GM19351 (cell line): ENCODE results near the gene AP2M1.
A peak's percentile ranks its signal among the peaks of the same experiment; 100 is the strongest.
"Not testable (repeated sequence)": the region's sequence is repeated elsewhere in the genome, so short reads cannot be mapped to it uniquely, and the experiment has no call there.

Source experiments
- ATAC-seq: cut with Tn5 transposase; IDR thresholded peaks from one replicate; pipeline ENCODE4 v1.9.1; 2021; ENCODE audit warnings: mild to moderate bottlenecking, moderate library complexity; ENCODE audit not compliant: unreplicated experiment

Gene AP2M1

DNA sequence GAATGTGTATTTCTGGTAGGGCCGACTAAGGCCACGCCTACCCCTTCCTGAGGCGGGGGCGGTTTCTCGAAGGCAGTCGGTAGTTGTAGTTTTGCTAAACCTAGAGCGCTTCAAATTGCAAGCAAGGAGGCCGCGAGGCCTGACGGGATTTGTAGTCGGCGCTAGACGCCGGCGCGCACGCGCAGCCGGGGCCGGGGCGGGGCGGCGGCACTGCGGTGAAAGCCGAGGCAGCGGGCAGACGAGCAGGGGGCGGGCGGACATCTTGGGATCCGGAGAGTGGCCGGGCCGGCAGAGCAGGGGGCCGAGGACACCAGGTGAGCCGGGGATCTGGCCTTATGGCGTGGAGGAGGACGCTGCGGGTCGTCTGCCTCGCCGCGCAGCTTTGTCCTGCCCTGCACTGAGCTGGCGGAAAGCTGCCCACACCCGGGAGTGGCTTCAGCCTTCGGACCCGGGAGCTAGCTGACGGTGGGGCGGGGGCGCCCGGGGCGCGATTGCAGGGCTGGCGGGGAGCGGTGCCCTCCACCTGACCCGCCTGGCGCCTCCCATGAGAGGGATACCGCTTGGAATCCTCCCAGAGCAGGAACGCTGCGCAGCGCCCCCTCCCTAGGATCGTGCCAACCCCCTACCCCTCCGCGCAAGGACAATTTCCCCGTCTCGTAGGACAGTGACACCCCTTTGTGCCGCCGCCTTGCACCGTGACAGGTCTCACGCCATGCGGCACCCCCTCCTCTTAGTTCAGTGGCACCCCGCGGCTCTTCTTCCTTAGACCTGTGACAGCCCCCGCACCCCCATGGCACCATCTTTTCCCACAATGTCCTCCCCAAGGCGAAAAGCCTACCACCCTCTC lies at the start of gene AP2M1:
AP2M1 (plus strand) TSS at position 210 of the 847 bp plus-strand sequence. CDS start 2,139 bp downstream, outside the sequence.
- peak; percentile 92 for ATAC-seq

DNA sequence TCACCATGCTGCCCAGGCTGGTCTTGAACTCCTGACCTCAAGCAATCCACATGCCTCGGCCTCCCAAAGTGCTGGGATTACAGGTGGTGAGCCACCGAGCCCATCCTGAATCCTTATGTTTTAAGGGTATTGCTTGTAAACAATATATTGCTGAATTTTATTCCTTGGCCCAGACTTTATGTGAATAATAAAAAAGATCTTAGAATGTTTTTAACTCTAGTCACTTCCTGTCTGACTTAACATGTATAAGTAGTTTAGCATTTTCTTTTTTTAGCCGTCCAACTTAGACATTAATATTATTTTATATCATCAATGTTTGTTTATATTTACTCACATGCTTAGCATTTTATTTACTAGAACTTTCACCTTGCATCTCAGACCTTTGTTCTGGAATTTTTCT lies 48.6 kb upstream of the AP2M1 start:
- ATAC-seq: no peak

DNA sequence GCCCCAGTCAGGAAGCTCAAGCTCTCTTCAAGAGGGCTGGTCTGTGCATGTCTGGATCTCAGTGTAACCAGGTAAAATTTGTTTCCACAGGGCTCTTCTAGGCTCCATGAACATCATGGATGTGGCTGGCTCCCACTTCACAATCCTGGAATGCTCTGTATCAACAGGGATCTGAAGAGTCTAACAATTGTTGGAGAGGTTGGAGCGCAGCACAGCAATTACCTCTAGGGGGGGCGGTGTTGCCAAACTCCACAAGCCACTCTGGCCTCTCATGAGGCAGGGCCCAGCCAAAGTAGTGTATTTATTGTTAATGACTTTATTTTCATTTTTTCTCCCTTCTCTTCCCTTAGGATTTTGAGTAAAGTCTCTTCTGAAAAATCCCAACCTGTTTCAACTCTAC lies 45.6 kb upstream of the AP2M1 start:
- no peak for ATAC-seq

DNA sequence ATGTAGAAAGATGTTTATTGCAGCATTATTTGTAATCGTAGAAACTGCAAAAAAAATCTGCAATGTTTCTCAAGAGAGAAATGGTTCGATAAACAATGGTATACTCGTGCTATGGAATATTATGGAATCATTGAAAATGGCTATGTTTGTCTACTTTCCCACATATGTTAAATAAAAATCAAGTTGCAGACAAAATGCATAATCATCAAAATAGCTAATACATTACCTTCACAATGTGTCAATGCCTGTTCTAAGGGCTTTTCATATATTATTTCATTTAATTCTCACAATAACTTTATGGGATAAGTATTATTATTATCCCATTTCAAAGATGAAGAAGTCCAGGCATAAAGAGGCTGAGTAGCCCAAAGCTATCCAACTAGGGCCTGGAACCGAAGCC lies 41.7 kb upstream of the AP2M1 start:
- no peak for ATAC-seq

DNA sequence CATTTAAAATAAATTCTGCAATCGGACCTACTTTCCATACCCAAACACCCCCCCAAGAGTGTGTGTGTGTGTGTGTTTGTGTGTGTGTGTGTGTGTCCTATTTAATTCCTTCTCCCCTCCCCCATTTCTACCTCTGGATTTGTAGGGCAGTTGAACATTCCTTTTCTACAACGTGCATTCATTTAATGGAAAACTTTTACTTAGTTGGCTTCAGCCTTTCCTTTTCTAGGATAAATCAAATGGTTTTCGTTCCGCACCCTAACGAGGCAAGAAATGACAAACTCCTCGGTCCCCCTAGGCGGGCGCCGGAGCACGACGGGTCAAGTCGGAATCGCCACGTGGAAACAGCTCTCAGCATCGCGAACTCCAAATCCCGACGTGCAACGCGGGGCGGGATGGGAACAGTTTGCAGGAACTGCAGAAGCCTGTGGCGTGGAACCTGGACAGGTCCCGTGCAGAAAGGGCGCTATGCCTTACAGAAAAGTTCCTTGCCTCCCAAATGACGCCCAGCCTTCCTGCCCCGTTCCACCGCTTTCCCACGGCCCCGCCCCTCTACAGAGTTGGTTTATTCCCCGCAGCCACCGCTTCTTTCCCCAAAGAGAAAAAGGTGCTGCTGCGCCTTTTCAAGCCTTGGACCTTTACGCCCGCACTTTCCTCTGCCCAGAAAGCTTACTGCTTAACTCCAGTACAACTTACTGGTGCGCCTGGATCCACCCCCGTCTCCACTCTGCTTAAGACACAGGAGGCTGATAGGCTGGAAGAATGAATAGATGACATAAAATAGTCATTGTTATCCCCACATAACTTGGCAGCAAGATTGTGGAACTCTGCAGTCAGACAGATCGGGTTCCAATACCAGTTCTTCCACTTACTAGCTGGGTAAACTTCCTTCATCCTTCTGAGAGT lies 40.6 kb upstream of the AP2M1 start:
- ATAC-seq: no peak

DNA sequence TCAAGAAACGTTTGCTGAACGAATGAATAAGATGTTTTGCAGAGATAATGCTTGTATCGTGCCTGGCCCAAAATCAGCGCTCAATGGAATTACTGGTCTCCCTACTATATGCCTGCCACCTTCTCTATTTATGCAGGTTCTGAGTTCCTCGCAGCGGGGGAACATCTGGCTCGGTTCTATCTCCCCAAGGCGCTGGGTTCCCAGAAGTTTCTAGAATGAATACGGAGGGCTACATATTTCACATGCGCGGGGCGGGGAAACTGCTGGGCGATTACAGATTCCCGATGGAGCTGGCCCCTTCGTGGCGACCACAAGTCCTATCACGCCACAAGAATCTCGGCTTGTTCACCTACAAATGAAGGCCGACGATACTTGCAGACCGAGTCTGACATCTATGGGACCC lies 39.9 kb upstream of the AP2M1 start:
- peak; percentile 12 for ATAC-seq

DNA sequence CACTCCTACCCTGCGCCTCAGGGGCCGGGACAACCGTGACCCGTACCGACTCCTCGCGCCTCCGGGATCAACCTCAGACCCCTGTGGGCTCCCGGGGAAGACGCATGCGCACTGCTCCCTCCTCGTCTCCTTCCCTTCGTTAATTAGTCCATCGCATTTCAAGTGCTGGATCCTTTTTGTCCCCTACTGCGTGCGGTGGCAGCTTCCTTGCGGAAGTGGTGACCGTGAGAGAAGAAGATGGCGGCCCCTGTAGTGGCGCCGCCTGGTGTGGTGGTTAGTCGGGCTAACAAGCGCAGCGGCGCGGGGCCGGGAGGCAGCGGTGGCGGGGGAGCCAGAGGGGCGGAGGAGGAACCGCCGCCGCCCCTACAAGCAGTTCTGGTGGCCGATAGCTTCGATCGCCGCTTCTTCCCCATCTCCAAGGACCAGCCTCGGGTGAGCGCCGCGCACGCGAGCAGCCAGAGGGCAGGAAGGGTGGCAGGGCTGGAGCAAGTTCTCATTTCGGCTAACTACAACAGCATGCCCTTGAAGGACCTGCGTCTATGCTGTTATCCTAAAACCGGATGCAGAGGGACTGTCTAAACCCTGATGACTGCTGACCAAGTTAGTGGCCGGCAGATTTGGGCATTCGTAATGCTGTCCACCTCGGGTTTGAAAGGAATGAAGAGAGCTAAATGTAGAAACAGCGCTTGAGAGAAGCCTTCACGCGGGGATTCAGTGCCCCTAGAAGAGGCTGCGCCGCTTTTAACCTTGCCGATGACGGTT lies 39.3 kb upstream of the AP2M1 start, which contains the start of gene EIF2B5:
EIF2B5 (plus strand) TSS at position 210 of the 762 bp plus-strand sequence; CDS start at position 238, 28 bp downstream.
- ATAC-seq: peak; percentile 83

DNA sequence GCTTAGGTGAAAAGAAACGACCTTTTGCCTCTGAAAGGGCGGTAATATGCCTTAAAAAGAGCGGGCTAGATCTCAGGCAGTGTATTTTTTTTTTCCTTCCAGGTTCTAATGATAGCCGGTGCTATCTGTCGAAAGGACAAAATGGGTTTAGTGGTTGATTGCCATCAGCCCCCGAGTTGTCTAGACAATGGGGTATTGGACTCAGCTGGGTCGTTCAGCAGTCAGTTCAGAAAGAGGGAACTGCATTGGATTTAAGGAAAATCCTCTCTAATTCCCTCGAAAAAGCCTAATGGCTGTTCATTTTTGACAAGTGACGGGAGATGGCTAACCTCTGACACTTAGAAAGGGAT lies 38.8 kb upstream of the AP2M1 start:
- no peak for ATAC-seq

DNA sequence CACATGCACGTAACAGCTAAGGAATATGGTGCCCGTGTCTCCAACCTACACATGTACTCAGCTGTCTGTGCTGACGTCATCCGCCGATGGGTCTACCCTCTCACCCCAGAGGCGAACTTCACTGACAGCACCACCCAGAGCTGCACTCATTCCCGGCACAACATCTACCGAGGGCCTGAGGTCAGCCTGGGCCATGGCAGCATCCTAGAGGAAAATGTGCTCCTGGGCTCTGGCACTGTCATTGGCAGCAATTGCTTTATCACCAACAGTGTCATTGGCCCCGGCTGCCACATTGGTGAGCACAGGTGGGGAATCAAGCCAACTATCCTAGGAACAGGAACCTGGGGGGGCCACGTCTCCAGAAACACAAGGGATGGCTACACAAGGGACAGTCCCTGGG lies 34.2 kb upstream of the AP2M1 start:
- ATAC-seq: no peak

DNA sequence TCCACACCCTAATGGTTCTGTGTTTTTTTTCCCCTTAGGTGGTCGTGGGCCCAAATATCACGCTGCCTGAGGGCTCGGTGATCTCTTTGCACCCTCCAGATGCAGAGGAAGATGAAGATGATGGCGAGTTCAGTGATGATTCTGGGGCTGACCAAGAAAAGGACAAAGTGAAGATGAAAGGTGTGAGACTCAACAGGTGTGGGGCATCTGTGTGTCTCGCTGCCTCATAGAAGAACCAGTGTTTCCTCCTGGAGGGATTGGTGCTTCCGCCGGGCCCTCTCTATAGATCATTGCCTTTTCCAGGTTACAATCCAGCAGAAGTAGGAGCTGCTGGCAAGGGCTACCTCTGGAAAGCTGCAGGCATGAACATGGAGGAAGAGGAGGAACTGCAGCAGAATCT lies 32.5 kb upstream of the AP2M1 start:
- ATAC-seq: no peak

DNA sequence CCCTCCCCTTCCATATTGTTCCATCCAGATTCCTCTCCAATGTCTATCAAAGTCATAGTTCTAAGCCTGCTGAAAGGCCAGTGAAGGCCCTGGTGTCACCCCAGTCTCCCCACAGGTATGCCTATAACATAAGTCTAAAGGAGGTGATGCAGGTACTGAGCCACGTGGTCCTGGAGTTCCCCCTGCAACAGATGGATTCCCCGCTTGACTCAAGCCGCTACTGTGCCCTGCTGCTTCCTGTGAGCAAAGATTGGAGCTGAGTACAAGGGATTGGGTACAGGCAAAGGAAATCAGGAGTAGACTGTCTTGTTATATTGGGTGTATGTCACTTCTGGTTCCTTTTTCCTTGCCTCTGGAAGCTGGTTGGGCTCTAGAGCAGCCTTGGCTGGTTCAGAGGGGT lies 31.3 kb upstream of the AP2M1 start:
- ATAC-seq: no peak

DNA sequence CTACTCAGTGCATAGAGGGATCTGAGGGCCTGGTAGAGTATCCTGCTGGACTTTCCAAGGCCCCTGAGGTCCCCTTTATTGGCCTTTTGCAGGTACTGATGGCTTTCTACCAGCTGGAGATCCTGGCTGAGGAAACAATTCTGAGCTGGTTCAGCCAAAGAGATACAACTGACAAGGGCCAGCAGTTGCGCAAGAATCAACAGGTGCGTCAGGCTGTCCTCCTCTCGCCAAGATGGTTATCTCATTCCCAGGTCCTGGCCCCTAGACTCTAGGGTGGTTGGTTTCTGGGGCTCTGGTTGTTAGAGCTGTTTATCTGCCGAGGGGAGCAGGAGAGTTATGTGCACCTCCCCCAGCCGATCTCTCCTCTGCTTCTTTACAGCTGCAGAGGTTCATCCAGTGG lies 30.1 kb upstream of the AP2M1 start:
- ATAC-seq: no peak

DNA sequence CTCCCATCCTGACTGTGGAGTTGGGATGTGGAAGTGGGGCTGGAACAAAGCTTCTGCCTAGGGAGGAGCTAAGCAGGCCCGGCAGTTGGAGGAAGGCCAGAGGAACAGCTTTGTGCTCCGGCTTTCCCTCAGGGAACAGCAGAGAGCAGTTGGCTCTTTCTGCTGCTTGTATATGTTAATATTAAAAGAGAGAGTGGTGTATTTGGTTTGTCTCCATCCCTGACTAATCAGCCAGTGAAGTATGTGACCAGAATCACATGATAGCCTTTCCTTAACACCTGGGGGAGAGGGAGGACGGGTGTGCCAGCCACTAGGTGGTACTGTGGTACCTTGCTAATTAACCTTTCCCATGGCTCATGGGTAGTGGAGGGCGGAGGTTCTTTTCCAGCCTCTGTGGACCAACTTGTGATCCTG lies 29.5 kb upstream of the AP2M1 start:
- no peak for ATAC-seq

DNA sequence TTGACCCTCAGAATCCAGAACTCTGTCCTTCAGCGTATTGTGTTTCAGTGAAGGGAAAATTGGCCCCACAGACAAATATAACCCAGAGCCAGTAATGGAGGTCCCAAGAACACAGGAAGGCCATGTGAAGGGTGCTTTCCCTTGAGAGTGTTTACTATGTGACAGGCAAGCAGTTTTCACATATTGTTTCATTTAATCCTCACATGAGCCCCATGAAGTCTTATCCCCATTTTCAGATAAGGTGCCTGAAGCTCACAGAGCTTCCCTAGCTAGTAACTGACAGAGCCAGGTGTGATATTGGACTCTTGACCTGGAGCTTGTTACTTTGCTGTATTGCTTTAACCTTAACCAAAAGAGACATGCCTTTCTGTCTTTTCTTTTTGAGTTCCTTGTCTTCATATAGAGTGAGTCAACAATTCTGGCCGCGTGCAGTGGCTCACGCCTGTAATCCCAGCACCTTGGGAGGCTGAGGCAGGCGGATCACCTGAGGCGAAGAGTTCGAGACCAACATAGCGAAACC lies 28.8 kb upstream of the AP2M1 start:
- no peak for ATAC-seq

DNA sequence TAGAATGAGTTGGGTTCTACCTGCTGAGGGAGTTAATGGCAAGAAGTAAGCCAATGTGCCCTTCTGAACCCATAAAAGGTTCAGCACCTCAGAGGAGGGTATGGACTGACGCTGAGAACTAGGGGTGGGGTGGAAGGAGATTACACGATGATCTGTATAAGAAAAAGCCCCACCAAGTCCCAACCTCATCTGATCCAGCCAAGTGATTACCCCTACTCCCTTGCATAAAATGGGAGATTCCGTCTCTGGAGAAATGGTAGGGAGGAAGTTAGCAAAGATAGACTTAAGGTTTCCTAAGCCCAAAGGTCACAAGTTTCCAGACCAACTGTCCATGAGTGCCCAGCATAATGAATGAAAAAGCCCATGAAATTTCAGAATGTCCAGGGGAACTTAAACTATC lies 26.6 kb upstream of the AP2M1 start:
- no peak for ATAC-seq

DNA sequence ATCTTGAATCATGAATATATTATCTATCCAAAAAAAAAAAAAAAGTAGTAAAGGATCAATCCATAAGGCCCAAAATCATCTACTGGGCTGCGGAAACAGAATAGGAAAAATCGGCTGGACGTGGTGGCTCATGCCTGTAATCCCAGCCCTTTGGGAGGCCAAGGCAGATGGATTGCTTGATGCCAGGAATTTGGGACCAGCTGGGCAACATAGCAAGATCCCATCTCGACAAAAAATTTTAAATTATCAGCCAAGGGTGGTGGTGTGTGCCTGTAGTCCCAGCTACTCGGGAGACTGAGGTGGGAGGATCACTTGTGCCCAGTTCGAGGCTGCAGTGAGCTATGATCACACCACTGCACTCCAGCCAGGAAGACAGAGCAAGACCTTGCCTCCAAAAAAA lies 25.5 kb upstream of the AP2M1 start:
- ATAC-seq: no peak

DNA sequence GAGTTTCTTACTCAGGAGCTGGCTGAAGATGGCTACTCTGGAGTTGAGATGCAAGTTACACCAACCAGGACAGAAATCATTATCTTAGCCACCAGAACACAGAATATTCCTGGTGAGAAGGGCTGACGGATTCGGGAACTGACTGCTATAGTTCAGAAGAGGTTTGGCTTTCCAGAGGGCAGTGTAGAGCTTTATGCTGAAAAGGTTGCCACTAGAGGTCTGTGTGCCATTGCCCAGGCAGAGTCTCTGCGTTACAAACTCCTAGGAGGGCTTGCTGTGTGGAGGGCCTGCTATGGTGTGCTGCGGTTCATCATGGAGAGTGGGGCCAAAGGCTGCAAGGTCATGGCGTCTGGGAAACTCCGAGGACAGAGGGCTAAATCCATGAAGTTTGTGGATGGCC lies 24.9 kb upstream of the AP2M1 start:
- ATAC-seq: not testable (repeated sequence)

DNA sequence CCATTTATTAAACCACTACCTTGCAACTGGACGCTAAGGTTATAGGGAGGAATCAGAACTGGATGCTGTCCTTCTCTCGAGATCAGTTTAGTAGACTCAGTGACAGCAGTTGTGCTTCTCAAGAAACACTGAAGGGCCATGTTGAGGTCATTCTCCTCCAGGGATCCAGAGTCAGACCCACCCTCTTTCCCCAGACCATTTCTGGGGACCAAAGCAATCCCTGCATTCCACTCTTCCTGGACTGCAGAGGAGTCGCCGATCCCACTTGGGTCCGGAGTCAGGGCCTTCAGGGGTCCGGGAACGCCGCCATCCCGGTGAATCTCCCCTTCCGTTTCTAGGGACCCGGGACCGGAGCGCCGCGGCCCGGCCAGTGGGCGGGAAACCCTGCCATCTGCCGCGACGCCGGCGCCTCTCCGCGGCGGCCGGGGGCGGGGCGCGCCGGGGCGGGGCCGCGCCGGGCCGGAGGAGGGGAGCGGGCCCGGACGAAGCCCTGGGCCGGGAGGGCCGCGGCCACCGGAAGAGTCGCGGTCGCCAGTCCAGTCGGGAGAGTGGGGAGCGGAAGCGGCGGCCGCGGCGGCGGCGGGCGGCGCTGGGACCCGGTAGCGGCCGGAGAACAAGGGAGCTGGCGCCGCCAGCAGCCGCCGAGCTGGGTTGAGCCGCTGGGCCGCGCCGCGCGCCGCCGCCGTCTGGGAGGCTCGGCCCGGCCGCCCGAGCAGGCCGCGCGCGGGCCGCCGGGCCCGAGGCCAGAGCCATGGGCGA lies 19.6 kb upstream of the AP2M1 start, which contains the start of gene DVL3:
DVL3 (plus strand) TSS at position 493 of the 759 bp plus-strand sequence; CDS start at position 752, 259 bp downstream.
- ATAC-seq: peak; percentile 71

DNA sequence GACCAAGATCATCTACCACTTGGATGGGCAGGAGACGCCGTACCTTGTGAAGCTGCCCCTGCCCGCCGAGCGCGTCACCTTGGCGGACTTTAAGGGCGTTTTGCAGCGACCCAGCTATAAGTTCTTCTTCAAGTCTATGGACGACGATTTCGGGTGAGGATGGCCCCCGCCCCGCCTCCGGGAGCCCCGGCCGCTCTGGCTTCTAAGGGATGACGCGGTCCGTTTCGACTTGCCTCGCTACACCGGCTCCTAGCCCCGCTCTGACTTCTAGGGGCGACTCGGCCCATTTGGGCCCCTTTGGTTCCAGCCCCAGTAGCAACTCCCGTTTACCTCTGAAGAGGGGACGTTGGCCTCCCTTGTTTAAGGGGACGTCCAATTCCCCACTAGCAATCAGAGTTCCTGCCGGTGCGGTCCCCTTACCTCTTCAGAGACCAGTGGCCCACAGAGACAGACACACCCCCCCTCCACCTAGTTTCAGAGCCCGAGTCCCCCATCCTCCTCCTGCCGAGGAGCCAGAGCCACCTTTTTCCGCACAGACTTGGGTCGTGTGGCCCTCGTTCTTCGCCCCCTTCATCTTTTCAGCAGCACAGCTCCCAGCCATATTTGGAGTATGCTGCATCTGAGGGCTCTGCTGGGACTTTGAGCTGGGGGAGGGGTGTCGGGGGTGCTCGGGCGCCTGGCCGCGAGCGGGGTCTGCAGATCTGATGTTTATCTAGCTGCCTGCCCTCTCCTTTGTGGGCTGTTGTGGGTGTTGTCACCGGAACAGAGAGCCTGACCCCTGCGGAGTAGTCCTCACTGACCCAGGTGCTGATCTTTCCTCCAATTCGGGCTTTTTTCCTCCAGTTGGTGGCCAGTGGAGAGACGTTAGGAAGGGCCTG lies 18.8 kb upstream of the AP2M1 start:
- peak; percentile 38 for ATAC-seq
